ENCODE data around the gene XRCC1. TPM values are rescaled to one million over a fixed set of nuclear protein-coding genes. Genes with fewer than 3 reads are reported as not detected.
"Not testable (repeated sequence)": the region's sequence is repeated elsewhere in the genome, so short reads cannot be mapped to it uniquely, and the experiment has no call there.

The XRCC1 gene
- total RNA-seq, 1 donor from 2014 or later: 14.6 TPM

- Histone ChIP-seq H3K27ac (ENCODE audit: low read depth, low read length) (no peak overlapping the region), H3K4me2 (ENCODE audit: low read length) (no peak overlapping the region), H3K27me3 (ENCODE audit: insufficient read depth, low read length) (no peaks in the 10 kb centered on the region), H2AFZ (ENCODE audit: low read depth, low read length) (no peak overlapping the region), H3K9me3 (ENCODE audit: insufficient read depth, low read depth, low read length) (no peaks in the 10 kb centered on the region), H3K79me2 (ENCODE audit: insufficient read depth, low read length) (peaks cover 45% of the 10 kb centered on the region), H3K9ac (ENCODE audit: low read length) (no peak overlapping the region), H3K4me3 (ENCODE audit: insufficient read depth, low read depth, low read length) (no peak overlapping the region), H4K20me1 (ENCODE audit: insufficient read depth, low read length) (peaks cover 59% of the 10 kb centered on the region), H3K4me1 (ENCODE audit: insufficient read depth, low read length) (peaks cover 12% of the 10 kb centered on the region), H3K36me3 (ENCODE audit: insufficient read depth, low read length) (peaks cover 17% of the 10 kb centered on the region)
- FAIRE-seq (no peak), DNase-seq (ENCODE audit: low read depth) (no peak)
- Mint-ChIP-seq H3K27me3 (ENCODE audit: low read depth, unreplicated experiment) (no peaks in the 10 kb centered on the region), H3K27ac (ENCODE audit: unreplicated experiment) (peak overlapping the region; percentile 83), H3K9me3 (ENCODE audit: unreplicated experiment) (no peaks in the 10 kb centered on the region), H3K4me3 (ENCODE audit: unreplicated experiment) (no peak overlapping the region), H3K4me1 (ENCODE audit: low read depth, unreplicated experiment) (peaks cover 6% of the 10 kb centered on the region), H3K36me3 (ENCODE audit: low read depth, unreplicated experiment) (peaks cover 18% of the 10 kb centered on the region)
- TF ChIP-seq EZH2 (IDR thresholded peaks at IDR 0.05; ENCODE audit: insufficient read depth, low read length): no peak
- TF ChIP-seq CTCF (IDR thresholded peaks at IDR 0.05; ENCODE audit: insufficient read depth, low read depth, low read length): no peak
These were observed 14.4 kb upstream of the XRCC1 start for GRCh38 chr19:43589678-43590077.

- H3K4me2 ChIP-seq (ENCODE audit: low read length): no peak overlapping the region
- Mint-ChIP-seq H3K9me3 (ENCODE audit: unreplicated experiment) (no peaks in the 10 kb centered on the region), H3K27me3 (ENCODE audit: low read depth, unreplicated experiment) (no peaks in the 10 kb centered on the region), H3K36me3 (ENCODE audit: low read depth, unreplicated experiment) (peaks cover 18% of the 10 kb centered on the region), H3K4me3 (ENCODE audit: unreplicated experiment) (no peak overlapping the region), H3K4me1 (ENCODE audit: low read depth, unreplicated experiment) (peaks cover 7% of the 10 kb centered on the region), H3K27ac (ENCODE audit: unreplicated experiment) (no peak overlapping the region)
- TF ChIP-seq EZH2 (IDR thresholded peaks at IDR 0.05; ENCODE audit: insufficient read depth, low read length): no peak
- TF ChIP-seq CTCF (IDR thresholded peaks at IDR 0.05; ENCODE audit: insufficient read depth, low read depth, low read length): no peak
- no peak overlapping the region for H3K27ac ChIP-seq (ENCODE audit: low read depth, low read length)
- no peak overlapping the region for H3K9ac ChIP-seq (ENCODE audit: low read length)
- H3K4me1 ChIP-seq (ENCODE audit: insufficient read depth, low read length): peaks cover 8% of the 10 kb centered on the region
- DNase-seq (ENCODE audit: low read depth): no peak
- H3K36me3 ChIP-seq (ENCODE audit: insufficient read depth, low read length): peaks cover 17% of the 10 kb centered on the region
- no peak overlapping the region for H3K4me3 ChIP-seq (ENCODE audit: insufficient read depth, low read depth, low read length)
- no peaks in the 10 kb centered on the region for H3K27me3 ChIP-seq (ENCODE audit: insufficient read depth, low read length)
- no peak for FAIRE-seq
- peaks cover 41% of the 10 kb centered on the region for H3K79me2 ChIP-seq (ENCODE audit: insufficient read depth, low read length)
- no peak overlapping the region for H2AFZ ChIP-seq (ENCODE audit: low read depth, low read length)
- peaks cover 55% of the 10 kb centered on the region for H4K20me1 ChIP-seq (ENCODE audit: insufficient read depth, low read length)
- no peaks in the 10 kb centered on the region for H3K9me3 ChIP-seq (ENCODE audit: insufficient read depth, low read depth, low read length)
These were observed 13.9 kb upstream of the XRCC1 start for GRCh38 chr19:43589277-43589676.

GRCh38 chr19:43587029-43587428 lies 11.7 kb upstream of the XRCC1 start:
- H2AFZ ChIP-seq (ENCODE audit: low read depth, low read length); H3K27ac Mint-ChIP-seq (ENCODE audit: unreplicated experiment); H3K9me3 ChIP-seq (ENCODE audit: insufficient read depth, low read depth, low read length); H3K4me1 Mint-ChIP-seq (ENCODE audit: low read depth, unreplicated experiment); H3K4me2 ChIP-seq (ENCODE audit: low read length); FAIRE-seq; H3K4me3 ChIP-seq (ENCODE audit: insufficient read depth, low read depth, low read length); H3K4me1 ChIP-seq (ENCODE audit: insufficient read depth, low read length); H3K27ac ChIP-seq (ENCODE audit: low read depth, low read length); H3K27me3 Mint-ChIP-seq (ENCODE audit: low read depth, unreplicated experiment); H3K27me3 ChIP-seq (ENCODE audit: insufficient read depth, low read length); H3K4me3 Mint-ChIP-seq (ENCODE audit: unreplicated experiment); H3K9ac ChIP-seq (ENCODE audit: low read length); H3K9me3 Mint-ChIP-seq (ENCODE audit: unreplicated experiment); DNase-seq (ENCODE audit: low read depth): not testable (repeated sequence)
- H4K20me1 ChIP-seq (ENCODE audit: insufficient read depth, low read length): peaks cover 42% of the 10 kb centered on the region
- peaks cover 20% of the 10 kb centered on the region for H3K79me2 ChIP-seq (ENCODE audit: insufficient read depth, low read length)
- peaks cover 14% of the 10 kb centered on the region for H3K36me3 Mint-ChIP-seq (ENCODE audit: low read depth, unreplicated experiment)
- H3K36me3 ChIP-seq (ENCODE audit: insufficient read depth, low read length): peaks cover 15% of the 10 kb centered on the region
